Tibial artery (tissue), 4 donors: ENCODE results near the gene AATF.

Experiments
- DNase-seq, 2 donors: peaks; one replicate each; pipeline ENCODE4 v3.0.0-alpha.2; 2019
- H3K27ac ChIP-seq, 2 donors: fragments of 200-600 bp; sonication (generic) in 1 of 2; 1 replicate in 1 of 2; 2 replicates in 1 of 2; pipeline ENCODE4 v1.5.1; 2018 to 2019; ENCODE audit warnings: mild to moderate bottlenecking in 1 of 2
- H3K27me3 ChIP-seq, 2 donors: fragments of 200-600 bp; sonication (generic) in 1 of 2; one replicate each; pipeline versions ENCODE4 v1.5.1 to v1.6.0; 2016 to 2019
- H3K36me3 ChIP-seq, 3 donors: fragments of 200-600 bp; sonication (generic) in 2 of 3; one replicate each; pipeline ENCODE4 v1.5.1; 2016 to 2019; ENCODE audit warnings: mild to moderate bottlenecking in 2 of 3
- H3K4me1 ChIP-seq, 4 donors: fragments of 200-600 bp; sonication (generic) in 2 of 4; 1 replicate in 3 of 4; 2 replicates in 1 of 4; pipeline ENCODE4 v1.5.1; 2016 to 2019
- H3K4me3 ChIP-seq, 2 donors: fragments of 200-600 bp; sonication (generic) in 1 of 2; 1 replicate in 1 of 2; 2 replicates in 1 of 2; pipeline ENCODE4 v1.5.1; 2018 to 2019; ENCODE audit warnings: mild to moderate bottlenecking in 2 of 2
- H3K9me3 ChIP-seq, 3 donors: fragments of 200-600 bp; sonication (generic) in 1 of 3; one replicate each; pipeline ENCODE4 v1.5.1; 2016 to 2019
- CTCF ChIP-seq, 2 experiments: fragments of 200-600 bp in 1 of 2; fragments of 450-650 bp in 1 of 2; IDR thresholded peaks; one replicate each; pipeline ENCODE4 v1.5.1; 2017 to 2019; ENCODE audit warnings: antibody characterized with exemption in 2 of 2, mild to moderate bottlenecking in 1 of 2, moderate library complexity in 1 of 2
- intact Hi-C: fragments of 100-400 bp; cut with DNase I; formaldehyde crosslinking; loops from one replicate; pipeline ENCODE4 v1.15.0; 2023; ENCODE audit warnings: low total_unique reads

The AATF gene

DNA sequence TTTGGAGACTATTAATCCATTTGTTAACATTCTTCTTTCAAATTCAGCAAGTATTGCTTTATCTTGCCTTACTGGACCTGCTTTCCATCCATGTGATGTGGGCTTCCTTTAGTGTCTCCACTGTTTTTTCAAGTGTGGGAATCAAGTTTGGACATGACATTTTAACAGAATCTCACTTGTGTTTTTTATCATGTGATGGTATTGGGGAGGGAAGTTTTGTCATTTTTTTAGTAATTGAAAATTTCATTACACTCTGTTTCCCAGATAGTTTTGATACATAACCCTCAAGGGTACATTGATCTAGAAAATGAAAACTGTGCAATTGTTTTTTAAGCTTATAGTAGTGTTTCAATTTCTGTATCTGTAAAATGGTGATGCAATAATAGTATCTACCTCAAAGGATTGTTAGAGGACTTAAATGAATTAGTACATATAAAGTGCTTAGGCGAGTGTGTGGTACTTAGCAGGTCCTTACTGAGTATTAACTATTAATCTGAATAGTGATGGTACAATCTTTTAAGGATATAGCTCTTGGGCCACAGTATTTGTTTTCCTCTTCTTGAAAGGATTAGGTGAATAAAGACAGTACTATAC lies 27.3 kb downstream of the AATF start:
- Histone ChIP-seq H3K4me3 (no peak overlapping the region), H3K4me1 (peaks cover 0 to 21% (median 9%) of the 10 kb centered on the region in 4 donors), H3K9me3 (no peaks in the 10 kb centered on the region), H3K27me3 (no peaks in the 10 kb centered on the region), H3K36me3 (no peaks in the 10 kb centered on the region), H3K27ac (no peak overlapping the region)
- TF ChIP-seq CTCF (IDR thresholded peaks at IDR 0.05) = no peak
- no peak for DNase-seq
- intact Hi-C loops = no loop called here

- H3K9me3 ChIP-seq = no peaks in the 10 kb centered on the region
- no peak overlapping the region for H3K4me3 ChIP-seq
- TF ChIP-seq CTCF (IDR thresholded peaks at IDR 0.05) = no peak
- no peak for DNase-seq
- H3K27me3 ChIP-seq = no peaks in the 10 kb centered on the region
- H3K27ac ChIP-seq = no peak overlapping the region
- H3K4me1 ChIP-seq = peaks cover 0 to 22% (median 9%) of the 10 kb centered on the region in 4 donors
- intact Hi-C loops = no loop called here
- H3K36me3 ChIP-seq = no peaks in the 10 kb centered on the region
These were observed 28.3 kb downstream of the AATF start for GRCh38 chr17:36977066-36977465.

GRCh38 chr17:36977568-36977967 lies 28.8 kb downstream of the AATF start:
- Histone ChIP-seq H3K9me3 (no peaks in the 10 kb centered on the region), H3K27ac (no peak overlapping the region), H3K36me3 (no peaks in the 10 kb centered on the region), H3K4me1 (peaks cover 0 to 22% (median 9%) of the 10 kb centered on the region in 4 donors), H3K27me3 (no peaks in the 10 kb centered on the region), H3K4me3 (no peak overlapping the region)
- no peak for TF ChIP-seq CTCF (IDR thresholded peaks at IDR 0.05)
- no peak for DNase-seq
- intact Hi-C loops = no loop called here

- no peak for DNase-seq
- TF ChIP-seq CTCF (IDR thresholded peaks at IDR 0.05) = no peak
- intact Hi-C loops = no loop called here
- H3K36me3 ChIP-seq = no peaks in the 10 kb centered on the region
- no peaks in the 10 kb centered on the region for H3K27me3 ChIP-seq
- no peak overlapping the region for H3K4me3 ChIP-seq
- H3K27ac ChIP-seq = no peak overlapping the region
- H3K4me1 ChIP-seq = peaks cover 0 to 22% (median 9%) of the 10 kb centered on the region in 4 donors
- no peaks in the 10 kb centered on the region for H3K9me3 ChIP-seq
These were observed 30.2 kb downstream of the AATF start for GRCh38 chr17:36978810-36979564.

DNA sequence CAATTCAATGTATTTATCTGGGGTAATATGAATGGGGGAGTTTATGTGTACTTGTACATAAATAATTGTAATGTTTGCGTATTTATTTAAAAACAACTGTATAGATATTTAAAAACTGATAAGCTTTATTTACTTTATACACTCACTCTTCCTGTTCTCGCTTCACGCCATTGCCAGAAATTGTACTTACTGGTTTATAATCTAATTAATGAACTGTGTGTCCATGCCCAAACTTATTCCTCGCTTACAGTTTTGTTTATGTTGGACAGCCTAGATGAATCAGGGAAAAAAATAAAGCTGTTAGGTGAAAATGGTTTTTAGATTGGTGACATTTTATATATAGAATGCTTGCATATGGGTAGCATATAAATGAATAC lies 30.8 kb downstream of the AATF start:
- Histone ChIP-seq H3K27me3 (no peaks in the 10 kb centered on the region), H3K36me3 (no peaks in the 10 kb centered on the region), H3K9me3 (no peaks in the 10 kb centered on the region), H3K27ac (no peak overlapping the region), H3K4me1 (peaks cover 0 to 22% (median 9%) of the 10 kb centered on the region in 4 donors), H3K4me3 (no peak overlapping the region)
- intact Hi-C loops = no loop called here
- no peak for TF ChIP-seq CTCF (IDR thresholded peaks at IDR 0.05)
- DNase-seq = no peak
